NCI-H146 (cell line): ENCODE measurements around the gene SLC25A42.
"Not testable (repeated sequence)": the region's sequence is repeated elsewhere in the genome, so short reads cannot be mapped to it uniquely, and the experiment has no call there.

ENCODE experiments used
- DNase-seq: peaks from one replicate; lab custom pipeline; 2025; lab: John Stamatoyannopoulos, UW

Gene SLC25A42

GRCh38 chr19:19068659-19069654 lies 5.2 kb downstream of the SLC25A42 start:
- no peak for DNase-seq

GRCh38 chr19:19071897-19072296 lies 8.1 kb downstream of the SLC25A42 start:
- no peak for DNase-seq

- DNase-seq: peak; percentile 74
Measured at GRCh38 chr19:19074196-19074882, 10.5 kb downstream of the SLC25A42 start.

- DNase-seq: no peak
Measured at GRCh38 chr19:19075126-19075525, 11.3 kb downstream of the SLC25A42 start.

- DNase-seq: no peak
Measured at GRCh38 chr19:19076476-19076875, 12.7 kb downstream of the SLC25A42 start.

- DNase-seq: peak; percentile 93
Measured at GRCh38 chr19:19077103-19077502, 13.3 kb downstream of the SLC25A42 start.

GRCh38 chr19:19078801-19079200 lies 15.0 kb downstream of the SLC25A42 start:
- DNase-seq: no peak

GRCh38 chr19:19079571-19079970 lies 15.8 kb downstream of the SLC25A42 start:
- DNase-seq: no peak

- no peak for DNase-seq
Measured at GRCh38 chr19:19081642-19082151, 17.9 kb downstream of the SLC25A42 start.

GRCh38 chr19:19083413-19084178 lies 19.8 kb downstream of the SLC25A42 start:
- DNase-seq: no peak

GRCh38 chr19:19087676-19088075 lies 23.9 kb downstream of the SLC25A42 start:
- DNase-seq: no peak

GRCh38 chr19:19094513-19094912 lies 30.7 kb downstream of the SLC25A42 start:
- no peak for DNase-seq

- no peak for DNase-seq
Measured at GRCh38 chr19:19095691-19096090, 31.9 kb downstream of the SLC25A42 start.

- no peak for DNase-seq
Measured at GRCh38 chr19:19096641-19097627, 33.1 kb downstream of the SLC25A42 start.

GRCh38 chr19:19098084-19098702 lies 34.4 kb downstream of the SLC25A42 start:
- no peak for DNase-seq

- no peak for DNase-seq
Measured at GRCh38 chr19:19098703-19099632, 35.2 kb downstream of the SLC25A42 start.

- no peak for DNase-seq
Measured at GRCh38 chr19:19101540-19101939, 37.7 kb downstream of the SLC25A42 start.

- DNase-seq: not testable (repeated sequence)
Measured at GRCh38 chr19:19102566-19102965, 38.8 kb downstream of the SLC25A42 start.

- no peak for DNase-seq
Measured at GRCh38 chr19:19103167-19103566, 39.4 kb downstream of the SLC25A42 start.
